ENCODE data around the gene AMMECR1L.
"Not testable (repeated sequence)": the region's sequence is repeated elsewhere in the genome, so short reads cannot be mapped to it uniquely, and the experiment has no call there.

Gene AMMECR1L

GRCh38 chr2:127893033-127893432, 7.3 kb upstream of the AMMECR1L start:
- Histone ChIP-seq H3K27me3 (ENCODE audit: insufficient read depth, low read length, poor library complexity, severe bottlenecking) (no peaks in the 10 kb centered on the region), H3K4me3 (ENCODE audit: low read length, poor library complexity, severe bottlenecking) (no peak overlapping the region), H3K79me2 (ENCODE audit: insufficient read depth, low read length) (no peaks in the 10 kb centered on the region), H2AFZ (ENCODE audit: low read length) (no peak overlapping the region), H3K36me3 (ENCODE audit: insufficient read depth, low read length) (no peaks in the 10 kb centered on the region), H3K9me2 (replicated peaks; ENCODE audit: low read depth, low read length) (no peaks in the 10 kb centered on the region), H3K9me3 (ENCODE audit: insufficient read depth, low read depth, low read length) (no peaks in the 10 kb centered on the region), H3F3A (ENCODE audit: low read depth) (no peaks in the 10 kb centered on the region), H3K4me2 (ENCODE audit: low read depth, low read length, poor library complexity, severe bottlenecking) (no peak overlapping the region), H3K4me1 (ENCODE audit: insufficient read depth, low read length, poor library complexity, severe bottlenecking) (no peaks in the 10 kb centered on the region), H3K9ac (ENCODE audit: low read depth, low read length, poor library complexity, severe bottlenecking) (no peak overlapping the region), H4K20me1 (ENCODE audit: insufficient read depth, low read length, poor library complexity, severe bottlenecking) (no peaks in the 10 kb centered on the region)
- TF ChIP-seq CTCF (conservative IDR thresholded peaks at IDR 0.05; ENCODE audit: low read length) (no peak), EZH2phosphoT487 (IDR thresholded peaks at IDR 0.05; ENCODE audit: borderline replicate concordance) (no peak)

GRCh38 chr2:127891811-127892210, 6.1 kb upstream of the AMMECR1L start:
- Histone ChIP-seq H3K79me2 (ENCODE audit: insufficient read depth, low read length) (peaks cover 10% of the 10 kb centered on the region), H3F3A (ENCODE audit: low read depth) (no peaks in the 10 kb centered on the region), H3K9ac (ENCODE audit: low read depth, low read length, poor library complexity, severe bottlenecking) (no peak overlapping the region), H3K4me3 (ENCODE audit: low read length, poor library complexity, severe bottlenecking) (no peak overlapping the region), H3K9me2 (replicated peaks; ENCODE audit: low read depth, low read length) (no peaks in the 10 kb centered on the region), H2AFZ (ENCODE audit: low read length) (no peak overlapping the region), H3K4me2 (ENCODE audit: low read depth, low read length, poor library complexity, severe bottlenecking) (no peak overlapping the region), H3K36me3 (ENCODE audit: insufficient read depth, low read length) (no peaks in the 10 kb centered on the region), H3K9me3 (ENCODE audit: insufficient read depth, low read depth, low read length) (no peaks in the 10 kb centered on the region), H3K27me3 (ENCODE audit: insufficient read depth, low read length, poor library complexity, severe bottlenecking) (no peaks in the 10 kb centered on the region), H3K4me1 (ENCODE audit: insufficient read depth, low read length, poor library complexity, severe bottlenecking) (peaks cover 11% of the 10 kb centered on the region), H4K20me1 (ENCODE audit: insufficient read depth, low read length, poor library complexity, severe bottlenecking) (no peaks in the 10 kb centered on the region)
- TF ChIP-seq CTCF (conservative IDR thresholded peaks at IDR 0.05; ENCODE audit: low read length) (no peak), EZH2phosphoT487 (IDR thresholded peaks at IDR 0.05; ENCODE audit: borderline replicate concordance) (no peak)

GRCh38 chr2:127890756-127891155, 5.0 kb upstream of the AMMECR1L start:
- not testable (repeated sequence) for H3F3A ChIP-seq (ENCODE audit: low read depth); H4K20me1 ChIP-seq (ENCODE audit: insufficient read depth, low read length, poor library complexity, severe bottlenecking); H2AFZ ChIP-seq (ENCODE audit: low read length); H3K9me3 ChIP-seq (ENCODE audit: insufficient read depth, low read depth, low read length); H3K9me2 ChIP-seq (replicated peaks; ENCODE audit: low read depth, low read length); H3K4me2 ChIP-seq (ENCODE audit: low read depth, low read length, poor library complexity, severe bottlenecking); H3K27me3 ChIP-seq (ENCODE audit: insufficient read depth, low read length, poor library complexity, severe bottlenecking); H3K36me3 ChIP-seq (ENCODE audit: insufficient read depth, low read length); H3K9ac ChIP-seq (ENCODE audit: low read depth, low read length, poor library complexity, severe bottlenecking); H3K4me3 ChIP-seq (ENCODE audit: low read length, poor library complexity, severe bottlenecking)
- Histone ChIP-seq H3K79me2 (ENCODE audit: insufficient read depth, low read length) (peaks cover 10% of the 10 kb centered on the region), H3K4me1 (ENCODE audit: insufficient read depth, low read length, poor library complexity, severe bottlenecking) (peaks cover 11% of the 10 kb centered on the region)

GRCh38 chr2:127888772-127889171, 3.0 kb upstream of the AMMECR1L start:
- TF ChIP-seq EZH2phosphoT487 (IDR thresholded peaks at IDR 0.05; ENCODE audit: borderline replicate concordance), result no peak
- TF ChIP-seq CTCF (conservative IDR thresholded peaks at IDR 0.05; ENCODE audit: low read length), result no peak
- H3K4me2 ChIP-seq (ENCODE audit: low read depth, low read length, poor library complexity, severe bottlenecking), result no peak overlapping the region
- no peak overlapping the region for H2AFZ ChIP-seq (ENCODE audit: low read length)
- H3K9ac ChIP-seq (ENCODE audit: low read depth, low read length, poor library complexity, severe bottlenecking), result no peak overlapping the region
- H3K36me3 ChIP-seq (ENCODE audit: insufficient read depth, low read length), result no peaks in the 10 kb centered on the region
- H3F3A ChIP-seq (ENCODE audit: low read depth), result no peaks in the 10 kb centered on the region
- no peak overlapping the region for H3K4me3 ChIP-seq (ENCODE audit: low read length, poor library complexity, severe bottlenecking)
- H3K79me2 ChIP-seq (ENCODE audit: insufficient read depth, low read length), result peaks cover 24% of the 10 kb centered on the region
- peaks cover 11% of the 10 kb centered on the region for H4K20me1 ChIP-seq (ENCODE audit: insufficient read depth, low read length, poor library complexity, severe bottlenecking)
- H3K9me3 ChIP-seq (ENCODE audit: insufficient read depth, low read depth, low read length), result no peaks in the 10 kb centered on the region
- H3K9me2 ChIP-seq (replicated peaks; ENCODE audit: low read depth, low read length), result no peaks in the 10 kb centered on the region
- H3K27me3 ChIP-seq (ENCODE audit: insufficient read depth, low read length, poor library complexity, severe bottlenecking), result no peaks in the 10 kb centered on the region
- H3K4me1 ChIP-seq (ENCODE audit: insufficient read depth, low read length, poor library complexity, severe bottlenecking), result peaks cover 23% of the 10 kb centered on the region
